Measurements from ENCODE around the gene TSHZ3. TPM values are rescaled to one million over a fixed set of nuclear protein-coding genes. Genes with fewer than 3 reads are reported as not detected.

Gene TSHZ3
- polyA plus RNA-seq, 3 donors from 2014 or later = 0.74 to 3.5 (median 1.5) TPM

- Mint-ChIP-seq H3K4me1 (peaks cover 0 to 3% of the 10 kb centered on the region in 2 donors), H3K4me3 (no peak overlapping the region), H3K9me3 (no peaks in the 10 kb centered on the region), H3K36me3 (no peaks in the 10 kb centered on the region), H3K27ac (no peak overlapping the region), H3K27me3 (ENCODE audit: low read depth in 3 of 3) (peaks cover 3 to 5% (median 3%) of the 10 kb centered on the region in 3 donors)
- no peak for DNase-seq
Measured at GRCh38 chr19:31262725-31263191, 86.5 kb downstream of the TSHZ3 start.

GRCh38 chr19:31261603-31262212 lies 87.5 kb downstream of the TSHZ3 start:
- peaks cover 3 to 7% (median 3%) of the 10 kb centered on the region in 3 donors for H3K27me3 Mint-ChIP-seq (ENCODE audit: low read depth in 3 of 3)
- H3K36me3 Mint-ChIP-seq = no peaks in the 10 kb centered on the region
- no peak for DNase-seq
- no peak overlapping the region for H3K4me3 Mint-ChIP-seq
- H3K9me3 Mint-ChIP-seq = no peaks in the 10 kb centered on the region
- H3K27ac Mint-ChIP-seq = no peak overlapping the region
- peaks cover 0 to 3% of the 10 kb centered on the region in 2 donors for H3K4me1 Mint-ChIP-seq

DNA sequence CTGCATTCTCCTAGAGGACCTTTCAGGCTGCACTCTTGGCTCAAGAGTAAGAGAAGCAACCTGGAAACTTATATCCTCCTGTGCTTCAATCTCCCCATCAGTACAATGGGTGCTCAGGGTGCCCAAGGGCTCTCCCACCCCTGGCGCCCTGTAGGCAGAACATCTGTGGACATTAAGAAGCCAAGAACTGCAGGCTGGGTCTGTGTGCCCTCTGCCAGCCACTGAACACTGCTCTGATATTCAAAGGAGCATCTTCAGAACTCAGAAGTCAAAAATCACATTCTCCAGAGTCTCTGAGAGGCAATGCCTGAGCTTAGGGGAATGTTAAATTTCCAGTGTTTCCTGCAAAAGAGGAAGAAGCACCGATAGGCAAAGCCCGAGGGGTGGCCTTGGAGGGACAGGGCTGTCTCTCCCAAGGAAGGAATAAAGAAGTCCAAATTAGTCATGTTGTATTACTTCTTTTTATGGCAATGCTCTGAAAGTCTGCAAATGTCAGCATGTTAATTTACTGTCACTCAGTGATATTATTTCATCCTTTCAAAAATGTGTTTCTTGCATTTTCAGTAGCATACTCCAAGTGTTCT lies 88.1 kb downstream of the TSHZ3 start:
- no peaks in the 10 kb centered on the region for H3K36me3 Mint-ChIP-seq
- DNase-seq = no peak
- H3K27ac Mint-ChIP-seq = no peak overlapping the region
- H3K4me3 Mint-ChIP-seq = no peak overlapping the region
- peaks cover 0 to 3% of the 10 kb centered on the region in 2 donors for H3K4me1 Mint-ChIP-seq
- no peaks in the 10 kb centered on the region for H3K9me3 Mint-ChIP-seq
- peaks cover 3 to 7% (median 3%) of the 10 kb centered on the region in 3 donors for H3K27me3 Mint-ChIP-seq (ENCODE audit: low read depth in 3 of 3)

DNA sequence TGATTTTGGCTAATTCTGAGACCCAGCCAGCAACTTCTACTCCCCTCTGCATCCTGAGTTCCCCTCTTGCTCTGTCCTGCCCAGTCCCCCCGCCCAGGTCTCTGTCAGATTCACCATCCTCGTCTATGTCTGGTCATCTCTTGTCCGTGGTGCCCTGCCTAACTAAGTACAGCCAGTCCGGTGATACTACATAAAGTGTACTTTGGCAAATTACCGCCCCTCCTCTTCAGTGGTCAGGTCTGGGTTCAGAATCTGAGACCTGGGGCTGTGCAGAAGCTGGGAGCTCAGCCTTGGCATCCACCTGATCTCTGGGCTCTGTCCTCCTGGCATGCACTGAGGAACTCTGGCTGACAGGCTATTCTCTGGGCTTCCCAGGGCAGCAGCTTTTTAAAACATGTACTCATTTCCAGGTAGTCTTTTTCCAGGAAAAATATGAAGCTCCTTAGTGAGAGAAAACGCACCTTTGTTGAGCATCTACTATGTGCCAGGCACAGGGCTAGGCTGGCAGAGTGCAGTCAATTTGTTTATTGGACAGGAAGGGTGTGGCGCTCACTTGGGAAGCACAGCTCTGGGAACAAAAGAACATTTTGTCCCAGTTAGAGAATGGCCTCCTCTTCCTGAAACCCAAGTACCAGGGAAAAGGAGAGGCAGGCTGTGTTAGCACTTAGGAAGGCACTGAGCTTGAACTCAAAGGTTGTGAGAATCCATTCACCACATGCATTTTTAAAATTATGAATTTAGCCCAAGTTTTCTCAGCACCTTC lies 88.9 kb downstream of the TSHZ3 start:
- Mint-ChIP-seq H3K4me3 (no peak overlapping the region), H3K4me1 (peaks cover 0 to 3% of the 10 kb centered on the region in 2 donors), H3K9me3 (no peaks in the 10 kb centered on the region), H3K27ac (no peak overlapping the region), H3K27me3 (ENCODE audit: low read depth in 3 of 3) (peaks cover 3 to 7% (median 3%) of the 10 kb centered on the region in 3 donors), H3K36me3 (no peaks in the 10 kb centered on the region)
- DNase-seq = no peak

DNA sequence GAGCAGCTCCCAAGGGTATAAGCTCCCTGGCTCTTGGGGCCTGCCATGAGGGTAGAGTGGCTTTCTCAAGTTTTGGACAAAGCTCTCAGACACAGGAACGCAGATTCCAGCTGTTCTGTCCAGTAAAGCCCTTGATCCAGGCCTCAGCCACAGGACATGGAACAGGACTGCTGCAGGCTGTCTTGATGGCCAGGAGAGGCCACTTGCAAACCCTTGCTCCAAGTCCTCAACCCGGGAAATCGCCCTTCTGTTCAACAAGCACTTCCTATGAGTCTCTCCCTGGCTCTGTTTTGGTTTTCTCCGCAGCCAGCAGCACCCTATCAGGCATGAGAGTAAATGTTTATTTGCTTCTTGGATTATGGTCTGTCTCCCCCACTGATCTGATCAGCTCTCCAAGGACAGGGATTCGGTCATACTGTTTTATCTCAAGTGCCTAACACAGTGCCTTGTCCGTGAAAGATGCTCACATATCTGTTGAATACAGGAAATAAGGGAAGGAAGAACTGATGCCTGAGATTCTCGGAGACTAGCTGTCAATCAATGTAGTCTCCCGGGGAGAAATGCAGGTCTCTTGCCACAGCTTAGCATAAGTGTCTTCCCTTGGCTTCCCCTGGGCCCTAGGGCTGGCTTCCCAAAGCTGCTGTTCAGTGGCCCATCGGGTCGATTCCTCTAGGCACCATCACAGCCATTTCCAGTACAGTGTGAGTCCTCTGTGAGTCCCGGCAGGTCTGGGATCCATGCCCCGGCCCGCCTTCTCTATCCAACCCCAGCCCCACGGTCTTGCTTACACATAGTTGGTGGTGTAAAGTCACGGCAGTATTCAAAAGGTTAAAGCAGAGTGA lies 90.8 kb downstream of the TSHZ3 start:
- Mint-ChIP-seq H3K4me3 (no peak overlapping the region), H3K27ac (no peak overlapping the region)
- DNase-seq = no peak

GRCh38 chr19:31257426-31258130 lies 91.7 kb downstream of the TSHZ3 start:
- H3K36me3 Mint-ChIP-seq = no peaks in the 10 kb centered on the region
- no peaks in the 10 kb centered on the region for H3K9me3 Mint-ChIP-seq
- H3K4me1 Mint-ChIP-seq = peaks cover 0 to 3% of the 10 kb centered on the region in 2 donors
- peaks cover under 1 to 4% (median 2%) of the 10 kb centered on the region in 3 donors for H3K27me3 Mint-ChIP-seq (ENCODE audit: low read depth in 3 of 3)
- H3K4me3 Mint-ChIP-seq = no peak overlapping the region
- no peak overlapping the region for H3K27ac Mint-ChIP-seq
- DNase-seq = no peak

More for the DNA sequence above, 90.8 kb downstream of the TSHZ3 start:
- H3K4me1 Mint-ChIP-seq = peaks cover 0 to 3% of the 10 kb centered on the region in 2 donors
- H3K9me3 Mint-ChIP-seq = no peaks in the 10 kb centered on the region
- H3K27me3 Mint-ChIP-seq (ENCODE audit: low read depth in 3 of 3) = peaks cover 2 to 6% (median 3%) of the 10 kb centered on the region in 3 donors
- H3K36me3 Mint-ChIP-seq = no peaks in the 10 kb centered on the region

GRCh38 chr19:31257025-31257424 lies 92.2 kb downstream of the TSHZ3 start:
- Mint-ChIP-seq H3K36me3 (no peaks in the 10 kb centered on the region), H3K4me1 (peaks cover 0 to 3% of the 10 kb centered on the region in 2 donors), H3K4me3 (no peak overlapping the region), H3K27ac (no peak overlapping the region), H3K9me3 (no peaks in the 10 kb centered on the region), H3K27me3 (ENCODE audit: low read depth in 3 of 3) (peaks cover 0 to 2% (median 2%) of the 10 kb centered on the region in 3 donors)
- DNase-seq = no peak

DNA sequence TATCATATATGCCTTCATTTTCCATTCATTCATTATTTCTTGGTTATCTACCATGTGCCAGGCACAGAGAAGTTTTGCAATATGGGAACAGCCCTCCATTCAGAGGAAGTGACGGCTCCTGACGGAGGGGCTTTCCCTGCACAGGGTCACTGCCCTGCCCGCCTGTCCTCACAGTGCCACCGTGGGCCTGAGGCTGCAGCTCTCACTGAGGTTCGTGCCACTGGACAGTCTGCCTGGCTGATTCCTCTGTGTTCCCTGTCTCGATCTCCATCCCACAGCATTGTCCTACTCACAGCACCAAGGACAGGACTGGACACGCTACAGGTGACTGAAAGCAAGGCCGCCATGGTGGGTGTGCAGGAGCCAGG lies 92.7 kb downstream of the TSHZ3 start:
- peaks cover 0 to 1% of the 10 kb centered on the region in 2 donors for H3K4me1 Mint-ChIP-seq
- no peaks in the 10 kb centered on the region for H3K36me3 Mint-ChIP-seq
- H3K9me3 Mint-ChIP-seq = no peaks in the 10 kb centered on the region

DNA sequence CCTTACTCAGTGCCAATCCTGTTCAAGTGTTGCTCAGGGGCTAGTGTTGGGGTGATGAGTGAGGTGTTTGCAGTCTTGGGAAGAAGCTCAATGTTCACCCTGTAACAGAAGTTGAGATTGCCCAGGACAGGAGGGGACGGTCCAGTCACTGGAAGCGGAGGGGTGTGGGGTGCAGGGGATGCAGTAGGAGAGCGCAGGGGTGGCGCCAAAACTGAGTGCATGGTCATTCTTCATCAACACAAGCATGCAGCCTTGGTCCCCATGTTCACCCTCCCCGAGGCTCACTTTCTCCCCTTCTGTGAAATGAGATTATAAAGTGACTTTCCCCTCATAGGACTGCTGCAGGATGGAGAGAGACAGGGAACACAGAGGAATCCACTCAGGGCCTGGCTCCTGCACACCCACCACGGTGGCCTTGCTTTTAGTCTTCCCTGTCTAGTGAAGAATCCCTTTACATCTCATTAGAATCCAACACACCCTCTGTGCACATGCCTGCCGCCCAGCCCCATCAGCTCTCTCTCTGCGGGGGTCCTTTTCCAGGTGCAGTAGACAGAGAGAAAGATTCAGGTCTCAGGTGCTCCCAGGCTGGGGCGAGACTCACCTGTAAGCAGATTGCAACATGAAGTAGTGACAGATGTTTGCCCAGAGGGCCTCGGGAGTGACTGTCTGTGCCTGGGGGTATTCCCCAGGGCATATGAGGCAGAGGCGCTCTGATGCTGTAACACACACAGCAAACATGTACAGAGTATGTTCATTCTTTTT lies 93.2 kb downstream of the TSHZ3 start:
- H3K4me3 Mint-ChIP-seq = no peak overlapping the region
- H3K9me3 Mint-ChIP-seq = no peaks in the 10 kb centered on the region
- no peak overlapping the region for H3K27ac Mint-ChIP-seq
- no peak for DNase-seq
- no peaks in the 10 kb centered on the region for H3K4me1 Mint-ChIP-seq
- no peaks in the 10 kb centered on the region for H3K36me3 Mint-ChIP-seq
- H3K27me3 Mint-ChIP-seq (ENCODE audit: low read depth in 3 of 3) = peaks cover 0 to 2% (median 2%) of the 10 kb centered on the region in 3 donors

More for the DNA sequence above, 92.7 kb downstream of the TSHZ3 start:
- DNase-seq = no peak
- no peak overlapping the region for H3K27ac Mint-ChIP-seq
- H3K4me3 Mint-ChIP-seq = no peak overlapping the region
- H3K27me3 Mint-ChIP-seq (ENCODE audit: low read depth in 3 of 3) = peaks cover 0 to 2% (median 2%) of the 10 kb centered on the region in 3 donors

DNA sequence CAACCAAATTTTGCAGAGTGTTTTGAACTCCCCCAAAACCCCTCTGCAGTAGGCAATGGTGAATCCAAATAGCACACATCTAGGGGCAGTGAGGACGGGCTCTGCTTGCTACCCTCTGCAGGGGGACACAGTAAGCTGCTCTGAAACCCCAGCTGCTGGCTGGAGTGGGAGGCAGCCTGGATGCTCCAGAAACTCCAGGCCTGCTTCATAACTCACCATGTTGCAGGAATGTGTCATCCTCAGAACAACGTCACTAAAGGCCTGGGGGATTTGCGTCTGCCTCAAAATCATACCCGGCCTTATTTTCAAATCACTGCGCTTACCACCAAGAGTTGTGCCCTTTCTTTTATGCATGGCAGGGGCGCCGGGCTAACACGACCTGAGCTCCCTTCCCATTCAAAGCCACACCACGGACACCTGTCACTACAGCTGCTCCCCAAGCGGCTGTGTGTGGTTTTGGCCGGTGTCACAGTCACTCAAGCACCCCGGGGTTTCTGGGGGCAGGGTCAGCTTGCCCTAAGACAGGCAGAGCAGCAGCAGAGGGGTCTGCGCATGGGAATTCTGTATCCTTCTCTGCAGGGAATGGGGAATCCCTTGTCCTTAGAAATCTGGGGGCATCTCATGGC lies 93.9 kb downstream of the TSHZ3 start:
- H3K27ac Mint-ChIP-seq = peak overlapping the region in 1 of 6 donors; percentile 63
- H3K27me3 Mint-ChIP-seq (ENCODE audit: low read depth in 3 of 3) = peaks cover 0 to 2% (median 2%) of the 10 kb centered on the region in 3 donors
- no peaks in the 10 kb centered on the region for H3K9me3 Mint-ChIP-seq
- no peaks in the 10 kb centered on the region for H3K4me1 Mint-ChIP-seq
- no peaks in the 10 kb centered on the region for H3K36me3 Mint-ChIP-seq
- H3K4me3 Mint-ChIP-seq = no peak overlapping the region
- no peak for DNase-seq

DNA sequence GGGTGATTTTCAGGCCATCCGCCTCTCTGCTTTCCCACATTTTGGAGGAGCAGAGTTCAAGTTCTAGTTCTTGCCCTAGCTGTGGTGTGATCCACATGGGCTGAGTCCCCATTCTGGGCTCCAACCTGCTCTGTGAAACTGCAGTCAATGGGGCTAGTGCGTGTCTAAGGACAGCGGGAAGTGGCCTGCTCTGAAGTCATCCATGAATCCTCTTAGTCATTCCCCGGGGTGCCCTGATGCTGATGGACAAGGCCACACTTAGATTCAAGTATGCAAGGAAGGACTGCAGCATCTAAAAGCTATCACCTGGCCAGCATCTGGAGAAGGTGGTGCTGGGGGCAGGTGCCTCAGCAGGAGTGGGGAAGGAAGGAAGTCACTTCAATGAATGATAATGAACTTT lies 94.6 kb downstream of the TSHZ3 start:
- no peak overlapping the region for H3K4me3 Mint-ChIP-seq
- H3K27me3 Mint-ChIP-seq (ENCODE audit: low read depth in 3 of 3) = peaks cover 0 to 2% (median 0%) of the 10 kb centered on the region in 3 donors

DNA sequence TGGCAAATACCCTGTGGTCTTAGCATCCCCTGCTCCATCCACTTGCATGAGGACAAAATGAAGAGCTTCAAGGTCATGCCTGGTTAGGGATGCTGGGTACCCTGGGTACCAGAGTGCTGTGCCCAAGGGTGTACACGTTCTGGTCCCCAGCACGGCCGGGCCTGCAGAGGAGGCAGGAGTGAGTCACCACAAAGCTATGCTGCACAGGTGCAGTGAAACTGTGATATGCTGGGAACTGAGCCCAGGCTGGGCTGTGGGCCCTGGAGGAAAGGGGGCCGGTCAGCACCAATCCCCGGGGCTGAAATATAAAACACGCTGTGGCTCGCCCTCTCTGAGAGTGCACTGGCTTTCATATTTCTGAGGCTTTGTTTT lies 95.1 kb downstream of the TSHZ3 start:
- Mint-ChIP-seq H3K36me3 (no peaks in the 10 kb centered on the region), H3K4me3 (no peak overlapping the region), H3K9me3 (no peaks in the 10 kb centered on the region), H3K4me1 (no peaks in the 10 kb centered on the region), H3K27me3 (ENCODE audit: low read depth in 3 of 3) (peaks cover 0 to 2% (median 0%) of the 10 kb centered on the region in 3 donors), H3K27ac (no peak overlapping the region)
- no peak for DNase-seq

More for the DNA sequence above, 94.6 kb downstream of the TSHZ3 start:
- Mint-ChIP-seq H3K27ac (peak overlapping the region in 1 of 6 donors; percentile 63), H3K9me3 (no peaks in the 10 kb centered on the region), H3K36me3 (no peaks in the 10 kb centered on the region), H3K4me1 (no peaks in the 10 kb centered on the region)
- no peak for DNase-seq

All from immature natural killer cell (primary cell).